GM23338 (cell line): ENCODE measurements around the gene ADH1A. TPM values are rescaled to one million over a fixed set of nuclear protein-coding genes. Genes with fewer than 3 reads are reported as not detected.

Experiments
- ATAC-seq: fragments of 200-7000 bp; cut with Tn5 transposase; 3 replicates; pipeline ENCODE4 v1.9.1; 2020
- DNase-seq: peaks from one replicate; pipeline ENCODE4 v3.0.0-alpha.2; 2015; ENCODE audit warnings: low spot score
- H2AFZ ChIP-seq: fragments of 200-600 bp; sonication (generic); 2 replicates; pipeline ENCODE4 v1.8.0; 2016; ENCODE audit warnings: antibody characterized with exemption, mild to moderate bottlenecking, moderate library complexity
- H3F3A ChIP-seq: fragments of 200-600 bp; sonication (generic); replicated peaks from 2 replicates; pipeline ENCODE4 v1.8.0; 2017; ENCODE audit warnings: antibody characterized with exemption, mixed run types, low read depth
- H3K27ac ChIP-seq: fragments of 200-600 bp; sonication (generic); 2 replicates; pipeline ENCODE4 v1.6.1; 2016; ENCODE audit warnings: low read depth
- H3K27me3 ChIP-seq: fragments of 200-600 bp; sonication (generic); 2 replicates; pipeline ENCODE4 v1.8.0; 2016; ENCODE audit warnings: mild to moderate bottlenecking, mixed run types, moderate library complexity; ENCODE audit not compliant: insufficient read depth
- H3K36me3 ChIP-seq: fragments of 200-600 bp; sonication (generic); 2 replicates; pipeline ENCODE4 v1.8.0; 2016; ENCODE audit warnings: mild to moderate bottlenecking; ENCODE audit not compliant: insufficient read depth
- H3K4me1 ChIP-seq: fragments of 200-600 bp; sonication (generic); 2 replicates; pipeline ENCODE4 v1.8.0; 2016; ENCODE audit warnings: mild to moderate bottlenecking, moderate library complexity; ENCODE audit not compliant: insufficient read depth
- H3K4me2 ChIP-seq: fragments of 200-600 bp; sonication (generic); 2 replicates; pipeline ENCODE4 v1.7.1; 2017; ENCODE audit warnings: mixed run types
- H3K4me3 ChIP-seq: fragments of 200-600 bp; sonication (generic); 2 replicates; pipeline ENCODE4 v1.6.1; 2016; ENCODE audit warnings: mixed run types
- H3K79me2 ChIP-seq: fragments of 200-600 bp; sonication (generic); replicated peaks from 2 replicates; pipeline ENCODE4 v1.8.0; 2017; ENCODE audit warnings: mild to moderate bottlenecking; ENCODE audit not compliant: insufficient read depth
- H3K9me2 ChIP-seq: fragments of 200-600 bp; sonication (generic); 2 replicates; pipeline ENCODE4 v1.8.0; 2017; ENCODE audit not compliant: insufficient read depth
- H4K20me1 ChIP-seq: fragments of 200-600 bp; sonication (generic); replicated peaks from 2 replicates; pipeline ENCODE4 v1.8.0; 2017; ENCODE audit warnings: mild to moderate bottlenecking; ENCODE audit not compliant: insufficient read depth
- H3K27ac Mint-ChIP-seq: 2 replicates; pipeline ENCODE4 v1.8.0; 2020; ENCODE audit warnings: inconsistent platforms, mild to moderate bottlenecking, moderate library complexity, mixed read lengths
- H3K27me3 Mint-ChIP-seq: 3 replicates; pipeline ENCODE4 v1.8.0; 2022; ENCODE audit warnings: low read depth, mild to moderate bottlenecking, moderate library complexity, mixed read lengths, inconsistent platforms; ENCODE audit not compliant: insufficient read depth, poor library complexity
- H3K36me3 Mint-ChIP-seq: 3 replicates; pipeline ENCODE4 v1.8.0; 2021; ENCODE audit warnings: low read depth, mild to moderate bottlenecking, inconsistent platforms, moderate library complexity, mixed read lengths
- H3K4me1 Mint-ChIP-seq: 3 replicates; pipeline ENCODE4 v1.8.0; 2020; ENCODE audit warnings: mild to moderate bottlenecking, inconsistent platforms, mixed read lengths
- H3K4me3 Mint-ChIP-seq: 3 replicates; pipeline ENCODE4 v1.8.0; 2021; ENCODE audit warnings: moderate library complexity, mild to moderate bottlenecking, inconsistent platforms, mixed read lengths
- H3K9me3 Mint-ChIP-seq: 3 replicates; pipeline ENCODE4 v1.8.0; 2020; ENCODE audit warnings: moderate library complexity, mild to moderate bottlenecking, inconsistent platforms, mixed read lengths
- CREB1 ChIP-seq: fragments of 250-450 bp; sonication (Bioruptor Pico); IDR thresholded peaks from 2 replicates; pipeline ENCODE4 v1.5.0; 2020; ENCODE audit warnings: low read depth, mild to moderate bottlenecking, moderate library complexity
- EZH2 ChIP-seq: fragments of 200-600 bp; sonication (generic); IDR thresholded peaks from one replicate; pipeline ENCODE4 v1.8.0; 2017; ENCODE audit warnings: antibody characterized with exemption, mild to moderate bottlenecking, low read depth; ENCODE audit not compliant: unreplicated experiment
- EZH2phosphoT487 ChIP-seq: fragments of 200-600 bp; sonication (generic); IDR thresholded peaks from one replicate; pipeline ENCODE4 v1.8.1; 2018; ENCODE audit warnings: antibody characterized with exemption; ENCODE audit not compliant: unreplicated experiment
- JUNB ChIP-seq: IDR thresholded peaks from one replicate; pipeline ENCODE4 v1.6.1; 2016; ENCODE audit warnings: antibody characterized with exemption; ENCODE audit not compliant: unreplicated experiment
- NANOG ChIP-seq: IDR thresholded peaks from 2 replicates; pipeline ENCODE4 v1.6.1; 2016; ENCODE audit warnings: antibody characterized with exemption, borderline replicate concordance
- POLR2AphosphoS5 ChIP-seq: IDR thresholded peaks from 2 replicates; pipeline ENCODE4 v1.6.1; 2016; ENCODE audit warnings: antibody characterized with exemption, low read depth
- STAT1 ChIP-seq: IDR thresholded peaks from one replicate; pipeline ENCODE4 v1.6.1; 2016; ENCODE audit warnings: antibody characterized with exemption; ENCODE audit not compliant: unreplicated experiment
- ZNF114 ChIP-seq: fragments of 250-450 bp; sonication (Bioruptor Pico); IDR thresholded peaks from 2 replicates; pipeline ENCODE4 v1.5.0; 2020; ENCODE audit warnings: mild to moderate bottlenecking, moderate library complexity
- ZNF331 ChIP-seq: fragments of 250-450 bp; sonication (Bioruptor Pico); IDR thresholded peaks from 2 replicates; pipeline ENCODE4 v1.5.0; 2020; ENCODE audit warnings: low read depth, mild to moderate bottlenecking, moderate library complexity
- polyA plus RNA-seq: library from polyadenylated mRNA; unstranded; fragments of >200 nt; fragmentation: Nextera tagmentation; extraction: Ambion mirVana; gene quantifications from 2 replicates; pipeline ENCODE4 v1.2.1, GENCODE V29; 2016
- total RNA-seq: library from RNA; depleted of rRNA; stranded (reverse); fragments of >200 nt; shearing (Covaris generic); gene quantifications from 2 replicates; pipeline ENCODE4 v1.2.3, GENCODE V29; 2014
- TF ChIP-seq, protein P1 (sequence below): IDR thresholded peaks from one replicate; pipeline ENCODE4 v1.6.1; 2018; ENCODE audit warnings: antibody characterized with exemption; ENCODE audit not compliant: unreplicated experiment
- TF ChIP-seq, protein P2 (sequence below), 2 experiments: fragments of 200-600 bp in 1 of 2; sonication (generic) in 1 of 2; conservative IDR thresholded peaks; 2 replicates each; pipeline versions ENCODE4 v1.5.1 to v1.6.1; 2016 to 2017; ENCODE audit warnings: antibody characterized with exemption in 2 of 2, low read depth in 2 of 2, mild to moderate bottlenecking in 2 of 2, moderate library complexity in 1 of 2
- TF ChIP-seq, protein P3 (sequence below): fragments of 250-450 bp; sonication (Bioruptor Pico); IDR thresholded peaks from 2 replicates; pipeline ENCODE4 v1.5.0; 2020; ENCODE audit warnings: mild to moderate bottlenecking, moderate library complexity
- TF ChIP-seq, protein P4 (sequence below): IDR thresholded peaks from 2 replicates; pipeline ENCODE4 v1.6.1; 2016; ENCODE audit warnings: antibody characterized with exemption

The ADH1A gene
- total and polyA plus RNA-seq, 2 experiments from 2014 or later, result not detected

DNA sequence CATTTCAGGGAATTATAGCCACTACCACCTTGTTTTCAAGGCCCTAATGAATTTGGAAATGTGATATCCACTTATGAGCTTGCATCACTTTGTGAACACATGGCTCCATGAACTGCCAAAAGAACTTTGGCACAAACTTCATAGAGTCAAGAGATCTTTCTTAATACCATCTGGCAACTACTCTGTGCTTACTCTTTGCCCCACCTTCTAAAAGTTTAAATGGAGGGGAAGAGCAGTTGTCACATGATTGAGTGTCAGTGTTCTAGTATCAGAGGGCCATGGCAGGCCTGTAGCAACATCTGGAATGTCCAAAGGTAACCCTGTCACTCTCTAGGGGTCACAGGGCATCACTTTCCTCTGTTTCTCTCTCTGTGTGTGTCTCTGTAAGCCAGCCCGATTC is 33.0 kb upstream of the ADH1A start:
- Histone ChIP-seq H3K27me3 (no peaks in the 10 kb centered on the region), H3K27ac (no peak overlapping the region), H3K79me2 (no peaks in the 10 kb centered on the region), H3K4me3 (no peak overlapping the region), H3K4me2 (no peak overlapping the region), H3K9me2 (peaks cover 11% of the 10 kb centered on the region), H2AFZ (no peak overlapping the region), H3K36me3 (no peaks in the 10 kb centered on the region; the same call in 1 of the 2 replicates), H3F3A (no peaks in the 10 kb centered on the region), H4K20me1 (no peaks in the 10 kb centered on the region), H3K4me1 (peaks cover 13% of the 10 kb centered on the region; the same call in 1 of the 2 replicates)
- Mint-ChIP-seq H3K4me3 (no peak overlapping the region), H3K27me3 (peaks cover 2% of the 10 kb centered on the region), H3K36me3 (peaks cover 3% of the 10 kb centered on the region; the same call in 1 of the 3 replicates), H3K9me3 (peaks cover 10% of the 10 kb centered on the region; the same call in 2 of the 3 replicates), H3K27ac (no peak overlapping the region), H3K4me1 (peaks cover 9% of the 10 kb centered on the region; the same call in 2 of the 3 replicates)
- no peak for ATAC-seq
- TF ChIP-seq, protein P1, sequence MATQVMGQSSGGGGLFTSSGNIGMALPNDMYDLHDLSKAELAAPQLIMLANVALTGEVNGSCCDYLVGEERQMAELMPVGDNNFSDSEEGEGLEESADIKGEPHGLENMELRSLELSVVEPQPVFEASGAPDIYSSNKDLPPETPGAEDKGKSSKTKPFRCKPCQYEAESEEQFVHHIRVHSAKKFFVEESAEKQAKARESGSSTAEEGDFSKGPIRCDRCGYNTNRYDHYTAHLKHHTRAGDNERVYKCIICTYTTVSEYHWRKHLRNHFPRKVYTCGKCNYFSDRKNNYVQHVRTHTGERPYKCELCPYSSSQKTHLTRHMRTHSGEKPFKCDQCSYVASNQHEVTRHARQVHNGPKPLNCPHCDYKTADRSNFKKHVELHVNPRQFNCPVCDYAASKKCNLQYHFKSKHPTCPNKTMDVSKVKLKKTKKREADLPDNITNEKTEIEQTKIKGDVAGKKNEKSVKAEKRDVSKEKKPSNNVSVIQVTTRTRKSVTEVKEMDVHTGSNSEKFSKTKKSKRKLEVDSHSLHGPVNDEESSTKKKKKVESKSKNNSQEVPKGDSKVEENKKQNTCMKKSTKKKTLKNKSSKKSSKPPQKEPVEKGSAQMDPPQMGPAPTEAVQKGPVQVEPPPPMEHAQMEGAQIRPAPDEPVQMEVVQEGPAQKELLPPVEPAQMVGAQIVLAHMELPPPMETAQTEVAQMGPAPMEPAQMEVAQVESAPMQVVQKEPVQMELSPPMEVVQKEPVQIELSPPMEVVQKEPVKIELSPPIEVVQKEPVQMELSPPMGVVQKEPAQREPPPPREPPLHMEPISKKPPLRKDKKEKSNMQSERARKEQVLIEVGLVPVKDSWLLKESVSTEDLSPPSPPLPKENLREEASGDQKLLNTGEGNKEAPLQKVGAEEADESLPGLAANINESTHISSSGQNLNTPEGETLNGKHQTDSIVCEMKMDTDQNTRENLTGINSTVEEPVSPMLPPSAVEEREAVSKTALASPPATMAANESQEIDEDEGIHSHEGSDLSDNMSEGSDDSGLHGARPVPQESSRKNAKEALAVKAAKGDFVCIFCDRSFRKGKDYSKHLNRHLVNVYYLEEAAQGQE, result no peak
- no peak for TF ChIP-seq ZNF331
- TF ChIP-seq, protein P2, sequence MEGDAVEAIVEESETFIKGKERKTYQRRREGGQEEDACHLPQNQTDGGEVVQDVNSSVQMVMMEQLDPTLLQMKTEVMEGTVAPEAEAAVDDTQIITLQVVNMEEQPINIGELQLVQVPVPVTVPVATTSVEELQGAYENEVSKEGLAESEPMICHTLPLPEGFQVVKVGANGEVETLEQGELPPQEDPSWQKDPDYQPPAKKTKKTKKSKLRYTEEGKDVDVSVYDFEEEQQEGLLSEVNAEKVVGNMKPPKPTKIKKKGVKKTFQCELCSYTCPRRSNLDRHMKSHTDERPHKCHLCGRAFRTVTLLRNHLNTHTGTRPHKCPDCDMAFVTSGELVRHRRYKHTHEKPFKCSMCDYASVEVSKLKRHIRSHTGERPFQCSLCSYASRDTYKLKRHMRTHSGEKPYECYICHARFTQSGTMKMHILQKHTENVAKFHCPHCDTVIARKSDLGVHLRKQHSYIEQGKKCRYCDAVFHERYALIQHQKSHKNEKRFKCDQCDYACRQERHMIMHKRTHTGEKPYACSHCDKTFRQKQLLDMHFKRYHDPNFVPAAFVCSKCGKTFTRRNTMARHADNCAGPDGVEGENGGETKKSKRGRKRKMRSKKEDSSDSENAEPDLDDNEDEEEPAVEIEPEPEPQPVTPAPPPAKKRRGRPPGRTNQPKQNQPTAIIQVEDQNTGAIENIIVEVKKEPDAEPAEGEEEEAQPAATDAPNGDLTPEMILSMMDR (conservative IDR thresholded peaks at IDR 0.05; ENCODE audit: low read depth in 2 of 2), result no peak
- TF ChIP-seq, protein P3, sequence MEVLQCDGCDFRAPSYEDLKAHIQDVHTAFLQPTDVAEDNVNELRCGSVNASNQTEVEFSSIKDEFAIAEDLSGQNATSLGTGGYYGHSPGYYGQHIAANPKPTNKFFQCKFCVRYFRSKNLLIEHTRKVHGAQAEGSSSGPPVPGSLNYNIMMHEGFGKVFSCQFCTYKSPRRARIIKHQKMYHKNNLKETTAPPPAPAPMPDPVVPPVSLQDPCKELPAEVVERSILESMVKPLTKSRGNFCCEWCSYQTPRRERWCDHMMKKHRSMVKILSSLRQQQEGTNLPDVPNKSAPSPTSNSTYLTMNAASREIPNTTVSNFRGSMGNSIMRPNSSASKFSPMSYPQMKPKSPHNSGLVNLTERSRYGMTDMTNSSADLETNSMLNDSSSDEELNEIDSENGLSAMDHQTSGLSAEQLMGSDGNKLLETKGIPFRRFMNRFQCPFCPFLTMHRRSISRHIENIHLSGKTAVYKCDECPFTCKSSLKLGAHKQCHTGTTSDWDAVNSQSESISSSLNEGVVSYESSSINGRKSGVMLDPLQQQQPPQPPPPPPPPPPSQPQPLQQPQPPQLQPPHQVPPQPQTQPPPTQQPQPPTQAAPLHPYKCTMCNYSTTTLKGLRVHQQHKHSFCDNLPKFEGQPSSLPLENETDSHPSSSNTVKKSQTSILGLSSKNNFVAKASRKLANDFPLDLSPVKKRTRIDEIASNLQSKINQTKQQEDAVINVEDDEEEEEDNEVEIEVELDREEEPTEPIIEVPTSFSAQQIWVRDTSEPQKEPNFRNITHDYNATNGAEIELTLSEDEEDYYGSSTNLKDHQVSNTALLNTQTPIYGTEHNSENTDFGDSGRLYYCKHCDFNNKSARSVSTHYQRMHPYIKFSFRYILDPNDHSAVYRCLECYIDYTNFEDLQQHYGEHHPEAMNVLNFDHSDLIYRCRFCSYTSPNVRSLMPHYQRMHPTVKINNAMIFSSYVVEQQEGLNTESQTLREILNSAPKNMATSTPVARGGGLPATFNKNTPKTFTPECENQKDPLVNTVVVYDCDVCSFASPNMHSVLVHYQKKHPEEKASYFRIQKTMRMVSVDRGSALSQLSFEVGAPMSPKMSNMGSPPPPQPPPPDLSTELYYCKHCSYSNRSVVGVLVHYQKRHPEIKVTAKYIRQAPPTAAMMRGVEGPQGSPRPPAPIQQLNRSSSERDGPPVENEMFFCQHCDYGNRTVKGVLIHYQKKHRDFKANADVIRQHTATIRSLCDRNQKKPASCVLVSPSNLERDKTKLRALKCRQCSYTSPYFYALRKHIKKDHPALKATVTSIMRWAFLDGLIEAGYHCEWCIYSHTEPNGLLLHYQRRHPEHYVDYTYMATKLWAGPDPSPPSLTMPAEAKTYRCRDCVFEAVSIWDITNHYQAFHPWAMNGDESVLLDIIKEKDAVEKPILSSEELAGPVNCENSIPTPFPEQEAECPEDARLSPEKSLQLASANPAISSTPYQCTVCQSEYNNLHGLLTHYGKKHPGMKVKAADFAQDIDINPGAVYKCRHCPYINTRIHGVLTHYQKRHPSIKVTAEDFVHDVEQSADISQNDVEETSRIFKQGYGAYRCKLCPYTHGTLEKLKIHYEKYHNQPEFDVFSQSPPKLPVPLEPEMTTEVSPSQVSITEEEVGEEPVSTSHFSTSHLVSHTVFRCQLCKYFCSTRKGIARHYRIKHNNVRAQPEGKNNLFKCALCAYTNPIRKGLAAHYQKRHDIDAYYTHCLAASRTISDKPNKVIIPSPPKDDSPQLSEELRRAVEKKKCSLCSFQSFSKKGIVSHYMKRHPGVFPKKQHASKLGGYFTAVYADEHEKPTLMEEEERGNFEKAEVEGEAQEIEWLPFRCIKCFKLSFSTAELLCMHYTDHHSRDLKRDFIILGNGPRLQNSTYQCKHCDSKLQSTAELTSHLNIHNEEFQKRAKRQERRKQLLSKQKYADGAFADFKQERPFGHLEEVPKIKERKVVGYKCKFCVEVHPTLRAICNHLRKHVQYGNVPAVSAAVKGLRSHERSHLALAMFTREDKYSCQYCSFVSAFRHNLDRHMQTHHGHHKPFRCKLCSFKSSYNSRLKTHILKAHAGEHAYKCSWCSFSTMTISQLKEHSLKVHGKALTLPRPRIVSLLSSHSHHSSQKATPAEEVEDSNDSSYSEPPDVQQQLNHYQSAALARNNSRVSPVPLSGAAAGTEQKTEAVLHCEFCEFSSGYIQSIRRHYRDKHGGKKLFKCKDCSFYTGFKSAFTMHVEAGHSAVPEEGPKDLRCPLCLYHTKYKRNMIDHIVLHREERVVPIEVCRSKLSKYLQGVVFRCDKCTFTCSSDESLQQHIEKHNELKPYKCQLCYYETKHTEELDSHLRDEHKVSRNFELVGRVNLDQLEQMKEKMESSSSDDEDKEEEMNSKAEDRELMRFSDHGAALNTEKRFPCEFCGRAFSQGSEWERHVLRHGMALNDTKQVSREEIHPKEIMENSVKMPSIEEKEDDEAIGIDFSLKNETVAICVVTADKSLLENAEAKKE (CRISPR knock-in tag), result no peak
- TF ChIP-seq, protein P4, sequence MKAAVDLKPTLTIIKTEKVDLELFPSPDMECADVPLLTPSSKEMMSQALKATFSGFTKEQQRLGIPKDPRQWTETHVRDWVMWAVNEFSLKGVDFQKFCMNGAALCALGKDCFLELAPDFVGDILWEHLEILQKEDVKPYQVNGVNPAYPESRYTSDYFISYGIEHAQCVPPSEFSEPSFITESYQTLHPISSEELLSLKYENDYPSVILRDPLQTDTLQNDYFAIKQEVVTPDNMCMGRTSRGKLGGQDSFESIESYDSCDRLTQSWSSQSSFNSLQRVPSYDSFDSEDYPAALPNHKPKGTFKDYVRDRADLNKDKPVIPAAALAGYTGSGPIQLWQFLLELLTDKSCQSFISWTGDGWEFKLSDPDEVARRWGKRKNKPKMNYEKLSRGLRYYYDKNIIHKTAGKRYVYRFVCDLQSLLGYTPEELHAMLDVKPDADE, result no peak
- no peak for TF ChIP-seq STAT1
- no peak for TF ChIP-seq EZH2phosphoT487
- TF ChIP-seq JUNB, result no peak
- no peak for TF ChIP-seq EZH2
- no peak for TF ChIP-seq POLR2AphosphoS5
- no peak for TF ChIP-seq ZNF114
- TF ChIP-seq CREB1, result no peak
- no peak for TF ChIP-seq NANOG
- no peak for DNase-seq
